ENCODE measurements around the gene CAMK2D. TPM values are rescaled to one million over a fixed set of nuclear protein-coding genes. Genes with fewer than 3 reads are reported as not detected.

CAMK2D gene
- total RNA-seq, 1 experiment from 2014 or later = 15.4 TPM

- ATAC-seq = no peak
These were observed 284.7 kb downstream of the CAMK2D start for GRCh38 chr4:113476800-113477199.

GRCh38 chr4:113474017-113474416, 287.5 kb downstream of the CAMK2D start:
- peak; percentile 14 for DNase-seq
- CTCF ChIA-PET = no interaction called here
- intact Hi-C loops (cut with micrococcal nuclease) = no loop called here
- H3K9ac ChIP-seq (ENCODE audit: low read length) = no peak overlapping the region
- H3K79me2 ChIP-seq (ENCODE audit: low read length) = no peaks in the 10 kb centered on the region
- H3K36me3 ChIP-seq (ENCODE audit: low read depth, low read length) = peaks cover 23% of the 10 kb centered on the region; the same call in 1 of the 2 replicates
- POLR2A ChIA-PET (ENCODE audit: unreplicated experiment) = no interaction called here
- no peak overlapping the region for H2AFZ ChIP-seq (ENCODE audit: low read length)
- H3K4me1 ChIP-seq (ENCODE audit: insufficient read depth, low read length) = peaks cover 4% of the 10 kb centered on the region
- H4K20me1 ChIP-seq (ENCODE audit: low read length) = no peaks in the 10 kb centered on the region
- TF ChIP-seq EZH2phosphoT487 (IDR thresholded peaks at IDR 0.05; ENCODE audit: borderline replicate concordance, low read length) = no peak
- no peak for TF ChIP-seq EZH2 (IDR thresholded peaks at IDR 0.05; ENCODE audit: low read length, unreplicated experiment)
- no peak for TF ChIP-seq CTCF (conservative IDR thresholded peaks at IDR 0.05; ENCODE audit: low read depth, low read length)
- BruUV-seq (replicated peaks) = no TSS peak
- peaks cover 13% of the 10 kb centered on the region for H3K9me3 ChIP-seq (ENCODE audit: low read length)
- ATAC-seq = no peak
- no peaks in the 10 kb centered on the region for H3K27me3 ChIP-seq (ENCODE audit: low read length)
- H3K9me2 ChIP-seq (replicated peaks; ENCODE audit: low read length) = no peaks in the 10 kb centered on the region
- H3F3A ChIP-seq (ENCODE audit: low read length, unreplicated experiment) = no peaks in the 10 kb centered on the region
- no peak overlapping the region for H3K4me2 ChIP-seq (ENCODE audit: low read length)
- no peak overlapping the region for H3K4me3 ChIP-seq (ENCODE audit: low read length)
- H3K27ac ChIP-seq (ENCODE audit: low read length) = no peak overlapping the region

More at GRCh38 chr4:113476800-113477199, 284.7 kb downstream of the CAMK2D start:
- H3K9me3 ChIP-seq (ENCODE audit: low read length) = peaks cover 13% of the 10 kb centered on the region
- no peak overlapping the region for H2AFZ ChIP-seq (ENCODE audit: low read length)
- peaks cover 24% of the 10 kb centered on the region; the same call in 1 of the 2 replicates for H3K36me3 ChIP-seq (ENCODE audit: low read depth, low read length)
- DNase-seq = peak; percentile 50
- no peaks in the 10 kb centered on the region for H3K4me1 ChIP-seq (ENCODE audit: insufficient read depth, low read length)
- H3K4me2 ChIP-seq (ENCODE audit: low read length) = no peak overlapping the region
- H3K27me3 ChIP-seq (ENCODE audit: low read length) = no peaks in the 10 kb centered on the region
- TF ChIP-seq CTCF (conservative IDR thresholded peaks at IDR 0.05; ENCODE audit: low read depth, low read length) = no peak
- no peak for TF ChIP-seq EZH2phosphoT487 (IDR thresholded peaks at IDR 0.05; ENCODE audit: borderline replicate concordance, low read length)
- no peak overlapping the region for H3K4me3 ChIP-seq (ENCODE audit: low read length)
- no peaks in the 10 kb centered on the region for H4K20me1 ChIP-seq (ENCODE audit: low read length)
- intact Hi-C loops (cut with micrococcal nuclease) = no loop called here
- POLR2A ChIA-PET (ENCODE audit: unreplicated experiment) = no interaction called here
- CTCF ChIA-PET = no interaction called here
- H3K9ac ChIP-seq (ENCODE audit: low read length) = no peak overlapping the region
- H3K27ac ChIP-seq (ENCODE audit: low read length) = peak overlapping the region; percentile 23; the same call in 1 of the 2 replicates
- BruUV-seq (replicated peaks) = no TSS peak
- no peaks in the 10 kb centered on the region for H3K9me2 ChIP-seq (replicated peaks; ENCODE audit: low read length)
- no peaks in the 10 kb centered on the region for H3F3A ChIP-seq (ENCODE audit: low read length, unreplicated experiment)
- no peaks in the 10 kb centered on the region for H3K79me2 ChIP-seq (ENCODE audit: low read length)

GRCh38 chr4:113472864-113473263, 288.7 kb downstream of the CAMK2D start:
- H3K9me3 ChIP-seq (ENCODE audit: low read length) = peaks cover 6% of the 10 kb centered on the region
- H3K36me3 ChIP-seq (ENCODE audit: low read depth, low read length) = peaks cover 11% of the 10 kb centered on the region; the same call in 1 of the 2 replicates
- H3K27ac ChIP-seq (ENCODE audit: low read length) = no peak overlapping the region
- no peak for DNase-seq
- ChIA-PET POLR2A (ENCODE audit: unreplicated experiment) (no interaction called here), CTCF (no interaction called here)
- ATAC-seq = no peak
- H3K9me2 ChIP-seq (replicated peaks; ENCODE audit: low read length) = no peaks in the 10 kb centered on the region
- no peaks in the 10 kb centered on the region for H3K79me2 ChIP-seq (ENCODE audit: low read length)
- no peak overlapping the region for H3K4me3 ChIP-seq (ENCODE audit: low read length)
- no peak overlapping the region for H2AFZ ChIP-seq (ENCODE audit: low read length)
- peaks cover under 1% of the 10 kb centered on the region for H3F3A ChIP-seq (ENCODE audit: low read length, unreplicated experiment)
- H3K4me2 ChIP-seq (ENCODE audit: low read length) = no peak overlapping the region
- H4K20me1 ChIP-seq (ENCODE audit: low read length) = no peaks in the 10 kb centered on the region
- BruUV-seq (replicated peaks) = no TSS peak
- TF ChIP-seq EZH2 (IDR thresholded peaks at IDR 0.05; ENCODE audit: low read length, unreplicated experiment) (no peak), EZH2phosphoT487 (IDR thresholded peaks at IDR 0.05; ENCODE audit: borderline replicate concordance, low read length) (no peak), CTCF (conservative IDR thresholded peaks at IDR 0.05; ENCODE audit: low read depth, low read length) (no peak)
- no peak overlapping the region for H3K9ac ChIP-seq (ENCODE audit: low read length)
- intact Hi-C loops (cut with micrococcal nuclease) = no loop called here
- H3K4me1 ChIP-seq (ENCODE audit: insufficient read depth, low read length) = peaks cover 14% of the 10 kb centered on the region
- no peaks in the 10 kb centered on the region for H3K27me3 ChIP-seq (ENCODE audit: low read length)
